GM21576 (cell line): ENCODE measurements around the gene FAM227B.
"Not testable (repeated sequence)": the region's sequence is repeated elsewhere in the genome, so short reads cannot be mapped to it uniquely, and the experiment has no call there.

Source experiments
- ATAC-seq: cut with Tn5 transposase; IDR thresholded peaks from one replicate; pipeline ENCODE4 v1.9.1; 2021; ENCODE audit warnings: mild to moderate bottlenecking, moderate library complexity; ENCODE audit not compliant: unreplicated experiment

The FAM227B gene

GRCh38 chr15:49620658-49621368 is at the start of gene FAM227B, which contains the start of gene DTWD1:
Gene FAM227B (minus strand): TSS chr15:49620818. CDS start chr15:49615171, 5,647 bp downstream.
Gene DTWD1 (plus strand): TSS chr15:49621048. CDS start chr15:49625168, 4,120 bp downstream.
- peak; percentile 98 for ATAC-seq

DNA sequence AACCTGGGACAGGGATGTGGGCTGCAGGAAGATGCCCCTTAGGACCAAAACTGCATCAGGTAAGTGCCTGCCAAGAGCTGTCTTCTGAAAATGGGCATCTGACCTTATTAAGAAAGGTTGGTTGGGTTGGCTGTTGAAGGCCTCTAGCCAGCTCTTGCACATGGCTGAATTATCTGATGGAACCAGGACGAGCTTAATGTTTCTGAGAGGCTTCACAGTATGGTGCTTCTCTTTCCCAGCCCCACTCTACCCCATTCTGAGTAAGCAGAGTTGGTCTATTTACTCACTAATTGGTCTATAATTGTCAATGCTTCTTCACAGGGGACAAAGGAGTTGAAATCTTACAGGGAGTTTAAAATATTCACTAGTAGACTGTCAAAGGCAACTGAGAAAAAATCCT is 48.7 kb upstream of the FAM227B start:
- ATAC-seq: no peak

DNA sequence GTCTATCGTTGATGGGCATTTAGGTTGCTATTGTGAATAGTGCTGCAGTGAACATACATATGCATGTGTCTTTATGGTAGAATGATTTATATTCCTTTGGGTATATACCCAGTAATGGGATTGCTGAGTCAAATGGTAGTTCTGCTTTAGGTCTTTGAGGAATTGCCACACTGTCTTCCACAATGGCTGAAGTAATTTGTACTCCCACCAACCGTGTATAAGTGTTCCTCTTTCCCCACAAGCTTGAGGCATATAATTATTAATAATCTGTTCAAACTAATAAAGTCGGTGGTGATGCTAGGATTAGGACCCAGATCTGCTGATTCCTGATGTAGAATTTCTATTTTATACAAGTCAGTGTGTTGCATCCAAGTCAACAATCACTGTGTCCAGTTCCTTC is 45.9 kb upstream of the FAM227B start:
- ATAC-seq: not testable (repeated sequence)

GRCh38 chr15:49664716-49665115 is 44.1 kb upstream of the FAM227B start:
- ATAC-seq: no peak

GRCh38 chr15:49656734-49657133 is 36.1 kb upstream of the FAM227B start:
- ATAC-seq: no peak

- ATAC-seq: no peak
These were observed 32.3 kb upstream of the FAM227B start for GRCh38 chr15:49652922-49653321.

DNA sequence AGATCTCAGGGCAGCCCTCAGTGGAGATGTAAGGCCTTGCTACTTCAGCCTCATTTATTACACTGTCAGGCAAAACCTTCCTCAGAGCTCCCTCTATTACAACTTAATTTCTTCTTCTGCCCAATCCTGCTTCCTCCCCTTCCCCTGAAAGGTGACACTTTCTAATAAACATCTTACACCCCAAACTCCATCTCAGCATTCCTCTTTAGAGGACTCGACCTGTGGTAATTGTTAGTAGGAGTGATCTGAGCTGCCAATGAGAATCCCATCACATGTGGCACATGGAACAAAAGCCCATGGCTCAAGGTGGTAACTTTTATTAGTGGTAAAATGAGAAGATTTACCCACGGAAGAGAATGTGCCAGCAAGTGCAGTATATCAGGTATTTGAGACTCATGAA is 30.1 kb upstream of the FAM227B start:
- ATAC-seq: no peak

DNA sequence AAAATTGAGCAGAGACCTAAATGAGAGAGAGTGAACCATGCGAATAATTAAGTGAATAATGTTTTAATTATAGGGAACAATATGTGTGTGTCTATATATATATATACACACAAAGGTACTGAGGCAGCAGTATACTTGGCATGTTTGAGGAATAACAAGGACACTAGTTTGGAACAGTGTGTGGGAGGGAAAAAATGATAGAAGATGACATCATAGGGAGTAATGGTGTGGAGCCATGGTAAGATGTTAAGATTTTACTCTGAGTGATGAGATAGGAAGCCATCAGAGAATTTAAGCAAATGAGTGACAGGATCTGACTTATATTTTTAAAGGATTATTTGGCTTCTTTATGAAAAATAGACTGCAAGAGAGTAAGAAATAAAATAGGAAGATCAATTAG is 29.4 kb upstream of the FAM227B start:
- ATAC-seq: no peak

DNA sequence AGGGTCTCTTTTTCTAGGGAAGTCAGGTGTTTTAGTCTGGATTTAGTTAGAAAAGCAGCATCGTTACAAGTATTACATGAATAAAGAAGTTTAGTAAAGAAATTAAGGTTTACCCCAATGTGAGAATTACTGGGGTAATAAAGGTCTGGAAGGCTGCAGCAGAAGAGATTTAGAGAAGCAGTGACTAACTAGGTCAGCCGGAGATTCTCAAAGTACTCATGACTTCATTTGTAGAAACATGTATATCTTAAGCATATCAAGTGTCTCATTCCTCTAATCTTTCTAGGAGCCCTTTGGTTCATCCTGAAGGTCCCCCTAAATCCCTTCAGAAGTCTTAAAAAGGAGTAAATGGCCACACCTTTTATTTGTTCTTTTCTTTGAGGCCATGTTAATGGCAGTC is 26.3 kb upstream of the FAM227B start:
- no peak for ATAC-seq

DNA sequence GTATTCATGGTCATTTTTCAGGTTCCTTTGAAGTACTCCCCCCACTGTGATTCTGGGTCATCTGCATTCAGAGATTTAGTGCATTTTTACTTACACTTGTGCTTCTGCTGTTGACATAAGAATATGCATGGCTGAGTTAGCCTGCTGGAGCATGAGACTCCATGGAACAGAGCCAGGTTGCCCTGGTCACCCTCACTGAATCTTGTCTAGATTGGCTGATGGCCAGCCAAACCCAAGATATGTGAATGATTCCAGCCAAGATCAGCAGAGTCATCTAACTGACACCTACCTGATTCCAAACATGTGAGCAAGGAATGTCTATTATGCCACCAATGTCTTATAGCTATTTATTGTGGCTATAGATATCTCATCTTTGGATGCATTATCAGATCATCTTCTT is 25.3 kb upstream of the FAM227B start:
- ATAC-seq: no peak

GRCh38 chr15:49645277-49645676 is 24.7 kb upstream of the FAM227B start:
- no peak for ATAC-seq

DNA sequence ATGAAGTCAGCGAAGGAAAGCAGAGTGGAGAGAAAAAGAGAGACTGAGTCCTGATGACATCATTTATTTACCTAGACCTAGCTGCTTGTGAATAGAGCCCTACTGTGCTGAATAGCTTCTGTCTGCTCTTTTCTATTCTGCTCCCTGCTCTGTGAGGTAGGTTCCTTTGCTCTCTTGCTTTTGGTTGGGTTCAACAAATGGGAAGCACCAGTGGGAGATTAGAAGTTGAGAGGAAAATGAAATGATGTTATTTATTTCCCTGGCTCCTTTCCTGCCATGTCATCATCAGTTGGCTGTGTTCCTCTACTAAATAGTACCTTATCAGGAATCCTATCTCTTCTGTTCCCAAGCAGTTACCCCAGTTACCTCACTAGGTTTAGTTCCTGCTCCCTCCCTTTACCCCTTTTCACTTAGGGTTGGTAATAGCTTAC is 23.8 kb upstream of the FAM227B start:
- ATAC-seq: no peak

DNA sequence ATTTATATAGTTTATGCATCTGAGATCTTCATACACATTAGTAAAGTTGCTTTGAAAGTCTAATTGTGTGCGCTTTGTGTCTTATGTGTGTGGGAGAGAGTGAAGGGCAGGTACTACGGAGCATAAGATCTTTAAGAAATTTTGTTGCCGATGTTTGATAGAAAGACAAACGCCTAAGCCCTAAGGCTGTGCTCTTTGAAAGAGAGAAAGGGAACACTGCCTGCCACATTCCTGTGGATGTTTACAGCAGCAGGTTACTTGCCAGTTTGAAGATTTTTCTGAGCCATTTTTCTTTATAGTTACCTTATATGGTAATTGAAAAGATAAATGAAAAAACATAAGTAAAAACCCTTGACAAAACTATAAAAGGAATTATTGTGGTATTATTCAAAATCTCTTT is 17.2 kb upstream of the FAM227B start:
- ATAC-seq: no peak

GRCh38 chr15:49628379-49628778 is 7.8 kb upstream of the FAM227B start:
- no peak for ATAC-seq

GRCh38 chr15:49627407-49627877 is 6.8 kb upstream of the FAM227B start:
- no peak for ATAC-seq

GRCh38 chr15:49625460-49626036 is 4.9 kb upstream of the FAM227B start:
- no peak for ATAC-seq

GRCh38 chr15:49624056-49624455 is 3.4 kb upstream of the FAM227B start:
- ATAC-seq: no peak

- no peak for ATAC-seq
These were observed 1.9 kb upstream of the FAM227B start for GRCh38 chr15:49622561-49622960.

- ATAC-seq: no peak
These were observed 1.3 kb upstream of the FAM227B start for GRCh38 chr15:49621887-49622286.

DNA sequence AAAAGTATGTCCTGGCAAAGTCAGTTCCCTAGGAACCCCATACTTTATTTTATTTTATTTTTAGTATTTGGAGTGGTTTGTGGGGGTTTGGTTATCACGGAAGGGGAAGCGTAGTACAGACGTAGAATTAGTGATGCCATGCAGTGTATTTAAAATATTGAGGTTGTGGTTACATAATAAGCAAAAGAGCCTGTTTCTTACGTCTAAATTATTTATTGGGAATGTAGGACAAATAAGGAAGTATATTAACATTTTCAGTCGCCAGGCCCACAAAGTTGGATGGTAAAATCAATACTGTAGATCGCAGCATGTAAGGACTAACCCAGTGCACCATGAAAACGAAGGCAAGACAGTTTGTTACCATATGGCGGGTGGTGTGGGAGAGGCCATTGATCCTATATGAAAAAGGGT is 788 bp upstream of the FAM227B start:
- no peak for ATAC-seq

GRCh38 chr15:49620199-49620598 is 419 bp downstream of the FAM227B start:
- ATAC-seq: no peak

DNA sequence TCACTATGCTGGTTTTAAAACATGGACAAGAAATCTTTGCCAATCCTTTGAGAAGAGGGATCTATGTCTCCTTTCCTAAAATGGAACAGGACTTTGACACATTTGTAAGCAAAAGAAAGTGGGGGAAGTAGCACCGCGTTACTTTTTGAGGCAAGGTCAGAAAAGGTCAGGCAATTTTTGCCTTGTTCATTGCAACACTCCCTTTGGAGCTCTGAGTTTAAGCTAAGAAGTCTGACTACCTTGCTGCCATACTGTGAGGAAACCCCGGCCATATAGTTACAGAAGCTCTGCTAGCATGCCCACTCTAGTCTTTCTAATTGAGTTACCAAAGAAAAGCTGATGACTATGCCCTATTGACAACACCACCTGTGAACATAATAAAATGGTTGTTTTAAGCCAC is 1.4 kb downstream of the FAM227B start:
- ATAC-seq: no peak
